HCT116 (cell line): ENCODE data around the gene LRRC4C. TPM values are rescaled to one million over a fixed set of nuclear protein-coding genes. Genes with fewer than 3 reads are reported as not detected.

Experiments used
- ATAC-seq: fragments of 200-7000 bp; cut with Tn5 transposase; 2 replicates; pipeline ENCODE4 v1.9.1; 2020; ENCODE audit warnings: mild to moderate bottlenecking, moderate library complexity
- BruUV-seq: library from RNA; stranded (reverse); fragments of 400-500 nt; replicated peaks from 2 replicates; lab custom pipeline; 2021; lab: Mats Ljungman, UMichigan
- CTCF ChIA-PET: fragments of 300-600 bp; sonication (Branson Sonifier 250); formaldehyde crosslinking; loops from one replicate; lab custom pipeline; 2021; ENCODE audit warnings: antibody characterized with exemption; lab: Charles Lee
- POLR2A ChIA-PET: fragments of 300-600, 350-600 bp; sonication (Branson Sonifier 250); formaldehyde crosslinking; loops from one replicate; lab custom pipeline; 2021; ENCODE audit warnings: antibody characterized with exemption; lab: Charles Lee
- RAD21 ChIA-PET, 2 experiments: fragments of 300-600 bp; sonication (Branson Sonifier 250); formaldehyde crosslinking; loops; one replicate each; lab custom pipeline; 2023; ENCODE audit warnings: low total read pairs in 2 of 2; ENCODE audit not compliant: uncharacterized antibody in 2 of 2, unreplicated experiment in 2 of 2, low non-redundant PET in 1 of 2; lab: Charles Lee
- DNase-seq: peaks from one replicate; pipeline ENCODE4 v3.0.0-alpha.2; 2010; ENCODE audit warnings: low read depth, low spot score
- H2AFZ ChIP-seq: fragments of 200-600 bp; shearing (Covaris generic), sonication (generic); 2 replicates; pipeline ENCODE4 v1.6.1; 2017; ENCODE audit warnings: low read depth, mixed run types, mixed read lengths, antibody characterized with exemption, low read length; ENCODE audit not compliant: poor library complexity, severe bottlenecking
- H3K27ac ChIP-seq: 2 replicates; pipeline ENCODE4 v1.5.1; 2012; ENCODE audit warnings: low read depth, low read length
- H3K27me3 ChIP-seq: fragments of 200-600 bp; sonication (generic); 2 replicates; pipeline ENCODE4 v1.6.1; 2016; ENCODE audit warnings: mixed run types, low read length, mixed read lengths; ENCODE audit not compliant: insufficient read depth
- H3K36me3 ChIP-seq, 2 experiments: fragments of 200-500 bp in 1 of 2; fragments of 200-600 bp in 1 of 2; sonication (Bioruptor generic) in 1 of 2; sonication (generic) in 1 of 2; 2 replicates each; pipeline versions ENCODE4 v1.5.1 to v1.6.1; 2014 to 2016; ENCODE audit warnings: low read length in 2 of 2, inconsistent platforms in 1 of 2, mixed read lengths in 1 of 2, mixed run types in 1 of 2; ENCODE audit not compliant: insufficient read depth in 2 of 2, control insufficient read depth in 1 of 2
- H3K4me1 ChIP-seq, 2 experiments: fragments of 200-600 bp in 1 of 2; sonication (generic) in 1 of 2; 2 replicates each; pipeline versions ENCODE4 v1.5.1 to v1.6.1; 2012 to 2017; ENCODE audit warnings: low read length in 2 of 2, inconsistent platforms in 1 of 2, mild to moderate bottlenecking in 1 of 2, mixed read lengths in 1 of 2, mixed run types in 1 of 2, moderate library complexity in 1 of 2; ENCODE audit not compliant: insufficient read depth in 2 of 2, control insufficient read depth in 1 of 2
- H3K4me2 ChIP-seq: fragments of 200-600 bp; sonication (generic); 2 replicates; pipeline ENCODE4 v1.6.1; 2017; ENCODE audit warnings: mixed run types, low read length, mixed read lengths
- H3K4me3 ChIP-seq, 2 experiments: fragments of 200-600 bp in 1 of 2; sonication (generic) in 1 of 2; replicated peaks in 1 of 2; 2 replicates each; pipeline ENCODE4 v1.5.1; 2011 to 2016; ENCODE audit warnings: low read length in 2 of 2, control low read depth in 1 of 2, low read depth in 1 of 2, mild to moderate bottlenecking in 1 of 2, mixed read lengths in 1 of 2, mixed run types in 1 of 2
- H3K79me2 ChIP-seq: fragments of 200-600 bp; sonication (generic); 2 replicates; pipeline ENCODE4 v1.6.1; 2017; ENCODE audit warnings: mild to moderate bottlenecking, mixed run types, low read length, moderate library complexity, mixed read lengths; ENCODE audit not compliant: insufficient read depth
- H3K9ac ChIP-seq: fragments of 200-600 bp; sonication (generic); 2 replicates; pipeline ENCODE4 v1.6.1; 2016; ENCODE audit warnings: low read length, mixed read lengths
- H3K9me2 ChIP-seq: fragments of 200-600 bp; sonication (generic), shearing (Covaris generic); 2 replicates; pipeline ENCODE4 v1.6.1; 2017; ENCODE audit warnings: mixed run types, mild to moderate bottlenecking, moderate library complexity; ENCODE audit not compliant: insufficient read depth
- H3K9me3 ChIP-seq, 2 experiments: fragments of 200-500 bp in 1 of 2; fragments of 200-600 bp in 1 of 2; sonication (Bioruptor generic) in 1 of 2; sonication (generic) in 1 of 2; 2 replicates each; pipeline ENCODE4 v1.6.1; 2014 to 2017; ENCODE audit warnings: low read length in 2 of 2, mixed read lengths in 2 of 2, inconsistent platforms in 1 of 2, low read depth in 1 of 2, mild to moderate bottlenecking in 1 of 2, mixed run types in 1 of 2, moderate library complexity in 1 of 2; ENCODE audit not compliant: control insufficient read depth in 1 of 2, insufficient read depth in 1 of 2
- H4K20me1 ChIP-seq: fragments of 200-600 bp; sonication (generic), shearing (Covaris generic); 2 replicates; pipeline ENCODE4 v1.6.1; 2017; ENCODE audit warnings: mixed run types, mild to moderate bottlenecking, moderate library complexity; ENCODE audit not compliant: insufficient read depth
- CTCF ChIP-seq, 3 experiments: fragments of 200-600 bp in 1 of 3; sonication (generic) in 1 of 3; IDR thresholded peaks in 2 of 3; conservative IDR thresholded peaks in 1 of 3; 2 replicates each; pipeline ENCODE4 v1.5.1; 2012 to 2017; ENCODE audit warnings: low read depth in 2 of 3, low read length in 2 of 3, antibody characterized with exemption in 1 of 3, borderline replicate concordance in 1 of 3, control low read depth in 1 of 3, mild to moderate bottlenecking in 1 of 3, mixed read lengths in 1 of 3, mixed run types in 1 of 3, moderate library complexity in 1 of 3; ENCODE audit not compliant: insufficient read depth in 1 of 3
- EGR1 ChIP-seq: IDR thresholded peaks from 2 replicates; pipeline ENCODE4 v1.6.1; 2012; ENCODE audit warnings: low read depth
- ELF1 ChIP-seq: IDR thresholded peaks from 2 replicates; pipeline ENCODE4 v1.6.1; 2012; ENCODE audit warnings: low read depth, borderline replicate concordance
- FOSL1 ChIP-seq: IDR thresholded peaks from 2 replicates; pipeline ENCODE4 v1.6.1; 2012; ENCODE audit warnings: low read depth
- JUND ChIP-seq: IDR thresholded peaks from 2 replicates; pipeline ENCODE4 v1.6.1; 2012
- MAX ChIP-seq: IDR thresholded peaks from 2 replicates; pipeline ENCODE4 v1.6.1; 2012
- POLR2A ChIP-seq: IDR thresholded peaks from 2 replicates; pipeline ENCODE4 v1.7.0; 2011; ENCODE audit warnings: borderline replicate concordance; ENCODE audit not compliant: insufficient read depth, insufficient read length; ENCODE audit errors: extremely low read depth
- POLR2AphosphoS5 ChIP-seq: IDR thresholded peaks from 2 replicates; pipeline ENCODE4 v1.6.1; 2011; ENCODE audit warnings: mild to moderate bottlenecking, low read depth, low read length, moderate library complexity
- SIN3A ChIP-seq: IDR thresholded peaks from 2 replicates; pipeline ENCODE4 v1.6.1; 2012; ENCODE audit warnings: low read depth
- TCF7L2 ChIP-seq: IDR thresholded peaks from 2 replicates; pipeline ENCODE4 v1.7.0; 2011; ENCODE audit warnings: borderline replicate concordance, inconsistent platforms; ENCODE audit not compliant: insufficient read depth, insufficient read length; ENCODE audit errors: extremely low read depth
- ZFX ChIP-seq: fragments of 450-650 bp; IDR thresholded peaks from 2 replicates; pipeline ENCODE4 v1.6.1; 2017
- intact Hi-C: fragments of 100-400 bp; cut with micrococcal nuclease; formaldehyde crosslinking; loops from 2 replicates; pipeline ENCODE4 v1.10.0; 2022
- total RNA-seq: library from RNA; stranded (reverse); gene quantifications from one replicate; pipeline ENCODE4 v1.2.1, GENCODE V29; 2021; ENCODE audit not compliant: unreplicated experiment
- TF ChIP-seq, protein P1 (sequence below): IDR thresholded peaks from 2 replicates; pipeline ENCODE4 v1.6.1; 2012; ENCODE audit warnings: low read depth
- TF ChIP-seq, protein P2 (sequence below): IDR thresholded peaks from 2 replicates; pipeline ENCODE4 v1.6.1; 2011; ENCODE audit warnings: mild to moderate bottlenecking, low read length, moderate library complexity; ENCODE audit not compliant: insufficient replicate concordance; ENCODE audit errors: extremely low read depth

The LRRC4C gene
- total RNA-seq, 1 experiment from 2014 or later = not detected

- H3K4me1 ChIP-seq = no peaks in the 10 kb centered on the region
- peaks cover 2 to 26% of the 10 kb centered on the region in 2 experiments; a peak in 2 of 4 replicates for H3K9me3 ChIP-seq
- no peaks in the 10 kb centered on the region for H4K20me1 ChIP-seq
- H2AFZ ChIP-seq = no peak overlapping the region
- RAD21 ChIA-PET = no interaction called here
- H3K27ac ChIP-seq = no peak overlapping the region
- H3K4me3 ChIP-seq = no peak overlapping the region
- no TSS peak for BruUV-seq
- no peaks in the 10 kb centered on the region for H3K9me2 ChIP-seq
- no peaks in the 10 kb centered on the region for H3K36me3 ChIP-seq
- H3K9ac ChIP-seq = no peak overlapping the region
- intact Hi-C loops = no loop called here
- no peak for DNase-seq
- no peaks in the 10 kb centered on the region for H3K79me2 ChIP-seq
- no peak for TF ChIP-seq POLR2A
- no peak for TF ChIP-seq ELF1
- TF ChIP-seq FOSL1 = no peak
- no peak for TF ChIP-seq POLR2AphosphoS5
- CTCF ChIA-PET = no interaction called here
- H3K27me3 ChIP-seq = no peaks in the 10 kb centered on the region
- H3K4me2 ChIP-seq = no peak overlapping the region
- ATAC-seq = no peak
- POLR2A ChIA-PET = no interaction called here
Measured at GRCh38 chr11:40619654-40620053, 839.8 kb downstream of the LRRC4C start.

DNA sequence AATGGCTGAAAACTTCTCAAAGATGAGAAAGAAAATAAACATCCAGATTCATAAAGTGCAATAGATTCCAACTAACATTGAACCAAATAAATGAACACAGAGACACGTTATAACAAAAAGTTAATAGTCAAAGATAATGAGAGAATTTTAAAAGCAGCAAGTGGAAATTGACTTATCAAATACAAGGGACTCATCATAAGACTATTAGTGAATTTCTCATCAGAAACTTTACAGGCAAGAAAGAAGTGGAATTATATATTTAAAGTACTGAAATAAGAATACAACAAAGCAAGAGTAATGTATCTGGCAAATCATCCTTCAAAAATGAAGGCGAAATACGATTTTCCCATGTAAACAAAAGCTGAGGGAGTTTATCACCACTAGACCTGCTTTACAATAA is 852.7 kb downstream of the LRRC4C start:
- DNase-seq = no peak
- no peaks in the 10 kb centered on the region for H3K4me1 ChIP-seq
- BruUV-seq = no TSS peak
- RAD21 ChIA-PET = no interaction called here
- H3K4me3 ChIP-seq = no peak overlapping the region
- peaks cover 3 to 20% of the 10 kb centered on the region in 2 experiments; a peak in 1 of 4 replicates for H3K9me3 ChIP-seq
- H3K36me3 ChIP-seq = no peaks in the 10 kb centered on the region
- intact Hi-C loops = no loop called here
- H3K9me2 ChIP-seq = no peaks in the 10 kb centered on the region
- H2AFZ ChIP-seq = no peak overlapping the region
- no peaks in the 10 kb centered on the region for H3K79me2 ChIP-seq
- CTCF ChIA-PET = no interaction called here
- no peaks in the 10 kb centered on the region for H4K20me1 ChIP-seq
- H3K9ac ChIP-seq = no peak overlapping the region
- no peak overlapping the region for H3K4me2 ChIP-seq
- POLR2A ChIA-PET = no interaction called here
- no peak overlapping the region for H3K27ac ChIP-seq
- ATAC-seq = no peak
- no peaks in the 10 kb centered on the region for H3K27me3 ChIP-seq
- no peak for TF ChIP-seq ZFX
- TF ChIP-seq ELF1 = no peak
- TF ChIP-seq, protein P1, sequence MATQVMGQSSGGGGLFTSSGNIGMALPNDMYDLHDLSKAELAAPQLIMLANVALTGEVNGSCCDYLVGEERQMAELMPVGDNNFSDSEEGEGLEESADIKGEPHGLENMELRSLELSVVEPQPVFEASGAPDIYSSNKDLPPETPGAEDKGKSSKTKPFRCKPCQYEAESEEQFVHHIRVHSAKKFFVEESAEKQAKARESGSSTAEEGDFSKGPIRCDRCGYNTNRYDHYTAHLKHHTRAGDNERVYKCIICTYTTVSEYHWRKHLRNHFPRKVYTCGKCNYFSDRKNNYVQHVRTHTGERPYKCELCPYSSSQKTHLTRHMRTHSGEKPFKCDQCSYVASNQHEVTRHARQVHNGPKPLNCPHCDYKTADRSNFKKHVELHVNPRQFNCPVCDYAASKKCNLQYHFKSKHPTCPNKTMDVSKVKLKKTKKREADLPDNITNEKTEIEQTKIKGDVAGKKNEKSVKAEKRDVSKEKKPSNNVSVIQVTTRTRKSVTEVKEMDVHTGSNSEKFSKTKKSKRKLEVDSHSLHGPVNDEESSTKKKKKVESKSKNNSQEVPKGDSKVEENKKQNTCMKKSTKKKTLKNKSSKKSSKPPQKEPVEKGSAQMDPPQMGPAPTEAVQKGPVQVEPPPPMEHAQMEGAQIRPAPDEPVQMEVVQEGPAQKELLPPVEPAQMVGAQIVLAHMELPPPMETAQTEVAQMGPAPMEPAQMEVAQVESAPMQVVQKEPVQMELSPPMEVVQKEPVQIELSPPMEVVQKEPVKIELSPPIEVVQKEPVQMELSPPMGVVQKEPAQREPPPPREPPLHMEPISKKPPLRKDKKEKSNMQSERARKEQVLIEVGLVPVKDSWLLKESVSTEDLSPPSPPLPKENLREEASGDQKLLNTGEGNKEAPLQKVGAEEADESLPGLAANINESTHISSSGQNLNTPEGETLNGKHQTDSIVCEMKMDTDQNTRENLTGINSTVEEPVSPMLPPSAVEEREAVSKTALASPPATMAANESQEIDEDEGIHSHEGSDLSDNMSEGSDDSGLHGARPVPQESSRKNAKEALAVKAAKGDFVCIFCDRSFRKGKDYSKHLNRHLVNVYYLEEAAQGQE = no peak
- no peak for TF ChIP-seq MAX
- TF ChIP-seq CTCF (IDR thresholded peaks at IDR 0.05 in 2 of 3, conservative IDR thresholded peaks at IDR 0.05 in 1 of 3; ENCODE audit: borderline replicate concordance in 1 of 3, insufficient read depth in 1 of 3, low read depth in 2 of 3, low read length in 2 of 3) = no peak
- TF ChIP-seq, protein P2, sequence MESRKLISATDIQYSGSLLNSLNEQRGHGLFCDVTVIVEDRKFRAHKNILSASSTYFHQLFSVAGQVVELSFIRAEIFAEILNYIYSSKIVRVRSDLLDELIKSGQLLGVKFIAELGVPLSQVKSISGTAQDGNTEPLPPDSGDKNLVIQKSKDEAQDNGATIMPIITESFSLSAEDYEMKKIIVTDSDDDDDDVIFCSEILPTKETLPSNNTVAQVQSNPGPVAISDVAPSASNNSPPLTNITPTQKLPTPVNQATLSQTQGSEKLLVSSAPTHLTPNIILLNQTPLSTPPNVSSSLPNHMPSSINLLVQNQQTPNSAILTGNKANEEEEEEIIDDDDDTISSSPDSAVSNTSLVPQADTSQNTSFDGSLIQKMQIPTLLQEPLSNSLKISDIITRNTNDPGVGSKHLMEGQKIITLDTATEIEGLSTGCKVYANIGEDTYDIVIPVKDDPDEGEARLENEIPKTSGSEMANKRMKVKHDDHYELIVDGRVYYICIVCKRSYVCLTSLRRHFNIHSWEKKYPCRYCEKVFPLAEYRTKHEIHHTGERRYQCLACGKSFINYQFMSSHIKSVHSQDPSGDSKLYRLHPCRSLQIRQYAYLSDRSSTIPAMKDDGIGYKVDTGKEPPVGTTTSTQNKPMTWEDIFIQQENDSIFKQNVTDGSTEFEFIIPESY = no peak
- no peak for TF ChIP-seq EGR1
- no peak for TF ChIP-seq POLR2AphosphoS5
- TF ChIP-seq JUND = no peak
- TF ChIP-seq TCF7L2 = no peak
- no peak for TF ChIP-seq SIN3A
